Left cardiac atrium (tissue), 4 donors: ENCODE results near the gene RND1. TPM values are rescaled to one million over a fixed set of nuclear protein-coding genes. Genes with fewer than 3 reads are reported as not detected.
"Not testable (repeated sequence)": the region's sequence is repeated elsewhere in the genome, so short reads cannot be mapped to it uniquely, and the experiment has no call there.

Experiments used
- ATAC-seq, 2 donors: fragments of 200-7000 bp; cut with Tn5 transposase; one replicate each; pipeline ENCODE4 v1.9.1; 2020; ENCODE audit warnings: mild to moderate bottlenecking in 2 of 2, moderate library complexity in 2 of 2
- DNase-seq: peaks from one replicate; pipeline ENCODE4 v3.0.0-alpha.2; 2020
- intact Hi-C, 2 donors: fragments of 100-400 bp; cut with DNase I; formaldehyde crosslinking; loops; one replicate each; pipeline versions ENCODE4 v1.14.1 to v1.15.1; 2022 to 2023
- total RNA-seq, 2 donors: library from RNA; stranded (reverse); fragmentation: NEBNext Ultra II Directional; extraction: Animal tissue kit (Norgen Biotek cat#: 25700); gene quantifications; one replicate each; pipeline ENCODE4 v1.2.1, GENCODE V29; 2021
- donor health status: DM: no; HTN: yes; CAD: no.
- donor health status: DM: no; HTN: yes; CAD: no; lungs with severe emphysema.
- donor health status: DM: yes; HTN: yes; CAD: no.
- donor health status: Dilated cardiomyopathy.

The RND1 gene
- total RNA-seq, 2 donors from 2014 or later, result 0.56 to 0.79 TPM

GRCh38 chr12:48873534-48873933 is 7.9 kb upstream of the RND1 start:
- ATAC-seq, DNase-seq: not testable (repeated sequence)
- intact Hi-C loops, result loop anchor here in 1 of 2 donors (5.0 kb wide), 1 partner anchor 49 kb away; no protein-coding TSS in a partner anchor

- intact Hi-C loops, result loop anchor here in 1 of 2 donors (5.0 kb wide), 1 partner anchor 49 kb away; no protein-coding TSS in a partner anchor
- no peak for ATAC-seq
Observed at GRCh38 chr12:48873096-48873495, 7.4 kb upstream of the RND1 start.

GRCh38 chr12:48869191-48869590 is 3.5 kb upstream of the RND1 start:
- intact Hi-C loops, result no loop called here
- no peak for ATAC-seq
- no peak for DNase-seq

More at GRCh38 chr12:48873096-48873495, 7.4 kb upstream of the RND1 start:
- no peak for DNase-seq

GRCh38 chr12:48868451-48868850 is 2.8 kb upstream of the RND1 start:
- DNase-seq (no peak), ATAC-seq (no peak)
- intact Hi-C loops, result no loop called here

GRCh38 chr12:48866052-48866711 is 512 bp upstream of the RND1 start:
- DNase-seq, result no peak
- intact Hi-C loops, result no loop called here
- peak; percentile 9 to 13 for ATAC-seq

- DNase-seq, result no peak
- no peak for ATAC-seq
- intact Hi-C loops, result no loop called here
Observed at GRCh38 chr12:48863291-48863690, 2.4 kb downstream of the RND1 start.

- ATAC-seq, result no peak
- intact Hi-C loops, result no loop called here
Observed at GRCh38 chr12:48862760-48863159, 2.9 kb downstream of the RND1 start.

GRCh38 chr12:48861111-48861510 is 4.6 kb downstream of the RND1 start:
- intact Hi-C loops, result no loop called here
- DNase-seq, result no peak
- ATAC-seq, result no peak

More at GRCh38 chr12:48862760-48863159, 2.9 kb downstream of the RND1 start:
- DNase-seq, result no peak

GRCh38 chr12:48860236-48860635 is 5.4 kb downstream of the RND1 start:
- DNase-seq, intact Hi-C loops, ATAC-seq: not testable (repeated sequence)

- ATAC-seq, result no peak
- intact Hi-C loops, result loop anchor here in 1 of 2 donors (10.0 kb wide), 2 partner anchors 75 to 135 kb away; partner anchors contain the start of gene DDN
Observed at GRCh38 chr12:48859607-48860006, 6.1 kb downstream of the RND1 start.

GRCh38 chr12:48858043-48858442 is 7.6 kb downstream of the RND1 start:
- intact Hi-C loops, result loop anchor here in 1 of 2 donors (10.0 kb wide), 2 partner anchors 77 to 137 kb away; partner anchors contain the start of gene DDN
- DNase-seq, result no peak

More at GRCh38 chr12:48859607-48860006, 6.1 kb downstream of the RND1 start:
- no peak for DNase-seq

GRCh38 chr12:48857278-48857994 is 8.2 kb downstream of the RND1 start:
- intact Hi-C loops, result loop anchor here in 1 of 2 donors (10.0 kb wide), 2 partner anchors 77 to 137 kb away; partner anchors contain the start of gene DDN
- ATAC-seq (no peak), DNase-seq (no peak)

More at GRCh38 chr12:48858043-48858442, 7.6 kb downstream of the RND1 start:
- ATAC-seq, result no peak

- ATAC-seq, result no peak
- no peak for DNase-seq
- intact Hi-C loops, result loop anchor here in 1 of 2 donors (10.0 kb wide), 2 partner anchors 78 to 138 kb away; partner anchors contain the start of gene DDN
Observed at GRCh38 chr12:48856379-48856778, 9.3 kb downstream of the RND1 start.

- DNase-seq, result not testable (repeated sequence)
Observed at GRCh38 chr12:48854932-48855331, 10.7 kb downstream of the RND1 start.

GRCh38 chr12:48854488-48854887 is 11.2 kb downstream of the RND1 start:
- DNase-seq (no peak), ATAC-seq (no peak)
- intact Hi-C loops, result loop anchor here (5.0 to 10.0 kb wide), 5 partner anchors 38 to 143 kb away; partner anchors contain the start of gene DDN (in 2 of the 2)

More at GRCh38 chr12:48854932-48855331, 10.7 kb downstream of the RND1 start:
- ATAC-seq, result not testable (repeated sequence)
- intact Hi-C loops, result loop anchor here (5.0 to 10.0 kb wide), 5 partner anchors 37 to 142 kb away; partner anchors contain the start of gene DDN (in 2 of the 2)

GRCh38 chr12:48852734-48853688 is 12.7 kb downstream of the RND1 start:
- peak; percentile 55 to 71 for ATAC-seq
- intact Hi-C loops, result loop anchor here (2.0 to 10.0 kb wide), 6 partner anchors 38 to 144 kb away; partner anchors contain the start of gene DDN (in 2 of the 2)
- peak; percentile 85 for DNase-seq

GRCh38 chr12:48851883-48852733 is 13.6 kb downstream of the RND1 start, which contains the start of gene DDX23:
DDX23 (minus strand) TSS chr12:48852163; CDS start chr12:48845782, 6,381 bp downstream.
- intact Hi-C loops, result loop anchor here (2.0 to 10.0 kb wide), 6 partner anchors 39 to 145 kb away; partner anchors contain the start of gene DDN (in 2 of the 2)
- ATAC-seq (peak; percentile 99), DNase-seq (peak; percentile 95)
